Peyer's patch (tissue), 4 donors: ENCODE results near the gene PAM.

Experiments used
- CTCF ChIP-seq, 6 experiments: fragments of 450-650 bp in 4 of 6; fragments of 200-600 bp in 2 of 6; sonication (generic) in 1 of 6; IDR thresholded peaks; one replicate each; pipeline ENCODE4 v1.5.1; 2017 to 2019; ENCODE audit warnings: antibody characterized with exemption in 6 of 6, mild to moderate bottlenecking in 3 of 6, moderate library complexity in 1 of 6
- POLR2A ChIP-seq, 2 donors: fragments of 450-650 bp; IDR thresholded peaks; one replicate each; pipeline ENCODE4 v1.5.1; 2017; ENCODE audit warnings: antibody characterized with exemption in 2 of 2, mild to moderate bottlenecking in 2 of 2, moderate library complexity in 2 of 2

DNA sequence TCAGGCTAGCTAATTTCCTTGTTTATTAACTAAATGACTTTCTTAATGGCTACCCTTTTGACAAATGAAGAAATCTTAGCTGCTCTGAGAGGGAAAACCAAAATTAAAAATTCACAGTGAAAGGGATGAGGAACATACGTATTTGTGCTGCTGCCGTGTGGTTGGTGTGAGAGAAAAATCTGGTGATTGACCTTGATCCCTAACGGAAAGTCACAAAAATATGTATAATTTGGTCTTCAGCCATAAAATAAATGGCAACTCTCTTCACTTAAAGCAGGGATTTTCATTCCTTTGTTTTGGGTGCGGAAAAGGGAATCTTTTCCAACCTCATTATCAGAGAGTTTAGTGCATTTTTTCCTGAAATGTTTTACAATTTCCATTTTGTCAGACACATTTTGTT is 40.4 kb downstream of the PAM start:
- TF ChIP-seq CTCF (IDR thresholded peaks at IDR 0.05) (no peak), POLR2A (IDR thresholded peaks at IDR 0.05) (no peak)
